Measurements from ENCODE around the gene DHCR24.

DHCR24 gene

DNA sequence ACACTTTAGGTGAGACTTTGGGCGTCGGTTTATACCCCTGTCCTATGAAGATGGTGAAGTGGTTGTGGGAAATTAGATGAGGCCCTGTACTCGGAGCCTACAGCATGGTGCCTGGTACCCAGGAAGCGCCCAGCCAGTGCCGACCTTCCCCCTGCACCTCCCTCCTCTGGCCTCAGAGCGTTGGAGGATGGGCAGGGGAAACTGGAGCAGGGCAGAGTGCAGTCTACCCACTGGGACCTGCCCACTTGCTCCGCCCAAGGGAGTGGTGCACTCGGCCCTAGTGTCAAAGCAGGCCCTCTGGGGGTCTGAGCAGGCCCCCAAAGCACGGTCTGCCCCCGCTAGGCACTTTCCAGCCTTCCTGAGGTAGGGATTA lies 72.9 kb downstream of the DHCR24 start:
- no peak for DNase-seq

DNA sequence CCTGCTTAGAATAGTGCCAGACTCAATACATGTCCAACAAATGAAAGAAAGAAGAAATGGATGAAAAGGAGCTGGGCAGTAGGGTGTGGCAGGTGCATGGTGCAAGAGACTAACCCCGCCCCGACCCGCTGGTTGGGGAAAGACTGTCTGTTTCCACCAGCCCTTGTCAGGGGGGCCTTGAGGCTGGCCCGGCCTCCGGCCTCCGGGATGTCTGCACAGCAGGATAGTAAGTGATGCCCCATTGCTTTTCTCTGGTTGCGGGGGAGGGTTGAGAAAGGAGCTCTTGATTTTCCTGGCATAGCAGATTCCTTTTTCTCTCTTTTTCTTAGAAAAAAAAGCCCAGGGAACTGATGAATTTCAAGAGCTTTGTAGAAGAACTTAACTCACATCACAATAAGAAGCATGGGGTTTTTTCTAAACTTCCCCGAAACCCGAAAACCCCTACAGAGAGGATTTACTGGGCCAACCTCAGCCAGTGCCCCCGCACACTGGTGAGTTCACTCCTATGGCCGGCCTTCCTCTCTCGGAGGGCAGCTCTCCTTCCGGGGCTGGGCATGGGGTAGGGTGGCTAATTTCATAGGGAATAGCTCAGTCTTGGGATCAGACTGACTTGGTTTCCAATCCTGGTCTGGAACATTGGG lies 73.4 kb downstream of the DHCR24 start:
- no peak for DNase-seq

DNA sequence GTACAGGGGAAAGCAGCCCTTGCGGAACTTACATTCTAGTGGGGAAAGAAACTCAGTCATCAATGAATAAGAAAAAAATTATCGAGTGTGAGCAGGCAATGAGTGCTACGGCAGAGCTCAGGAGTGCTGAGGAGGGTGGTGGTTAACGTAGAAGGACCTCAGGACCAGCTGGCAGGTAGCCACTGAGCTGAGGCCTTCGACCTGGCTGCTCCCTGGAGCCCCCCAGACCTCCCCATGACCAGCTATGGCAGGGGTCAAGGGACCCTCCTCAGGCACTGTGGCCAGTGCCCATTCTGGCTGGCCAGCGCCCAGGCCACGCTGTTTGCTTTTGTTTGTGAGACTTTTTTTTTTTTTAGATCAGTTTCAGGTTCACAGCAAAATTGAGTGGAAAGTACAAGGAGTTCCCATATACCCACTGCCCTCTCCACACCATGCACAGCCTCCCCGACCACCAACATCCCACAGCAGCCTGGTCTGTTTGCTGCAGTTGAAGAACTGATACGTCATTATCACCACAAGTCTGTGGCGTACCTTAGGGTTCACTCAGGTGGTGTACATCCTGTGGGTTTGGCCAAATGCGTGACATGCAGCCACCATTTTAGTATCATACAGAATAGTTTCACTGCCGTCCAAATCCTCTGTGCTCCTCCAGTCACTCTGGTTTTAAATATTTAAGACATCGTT lies 74.1 kb downstream of the DHCR24 start:
- no peak for DNase-seq

DNA sequence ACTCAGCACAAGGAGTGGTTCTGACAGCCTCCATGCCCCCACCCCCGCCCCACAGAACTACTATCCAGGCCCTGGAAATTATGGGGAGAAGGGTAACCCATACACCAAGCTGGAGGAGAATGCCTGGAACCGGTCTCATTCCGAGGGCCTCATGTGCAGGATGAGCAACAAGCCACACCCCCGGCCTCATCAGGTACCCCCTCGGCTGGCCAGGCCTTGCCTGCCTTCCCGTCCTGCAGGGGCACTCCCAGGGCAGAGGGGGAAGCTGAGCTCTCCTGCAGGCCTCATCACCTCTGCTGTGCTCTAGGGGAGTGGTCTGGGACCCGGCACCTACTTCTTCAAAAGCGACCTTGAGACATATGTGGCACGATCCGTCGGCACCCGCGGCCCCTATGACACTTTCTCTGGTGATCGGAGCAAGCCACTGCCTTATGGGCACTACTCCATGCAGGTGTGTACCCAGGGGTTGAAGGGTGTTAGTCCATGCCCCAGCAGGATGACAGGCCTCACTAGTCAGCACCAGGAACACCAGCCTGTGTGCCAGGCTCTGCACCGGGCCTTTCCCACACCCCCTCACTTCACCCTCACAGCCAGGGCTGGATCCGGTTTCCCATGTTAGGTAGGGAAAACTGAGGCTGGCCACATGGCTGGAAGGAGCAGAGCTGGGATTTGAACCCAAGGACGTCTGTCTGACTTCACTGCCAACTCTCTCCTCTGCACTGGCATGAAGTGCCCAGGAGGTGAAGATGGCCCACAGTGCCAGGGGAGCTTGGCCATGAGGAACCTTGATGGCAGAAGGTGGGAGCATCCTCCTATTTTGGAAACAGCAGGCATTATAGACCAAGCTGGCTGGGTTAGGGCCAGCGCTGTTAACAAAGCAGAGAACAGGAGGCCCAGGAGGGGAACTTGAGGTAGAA lies 75.0 kb downstream of the DHCR24 start:
- no peak for DNase-seq

DNA sequence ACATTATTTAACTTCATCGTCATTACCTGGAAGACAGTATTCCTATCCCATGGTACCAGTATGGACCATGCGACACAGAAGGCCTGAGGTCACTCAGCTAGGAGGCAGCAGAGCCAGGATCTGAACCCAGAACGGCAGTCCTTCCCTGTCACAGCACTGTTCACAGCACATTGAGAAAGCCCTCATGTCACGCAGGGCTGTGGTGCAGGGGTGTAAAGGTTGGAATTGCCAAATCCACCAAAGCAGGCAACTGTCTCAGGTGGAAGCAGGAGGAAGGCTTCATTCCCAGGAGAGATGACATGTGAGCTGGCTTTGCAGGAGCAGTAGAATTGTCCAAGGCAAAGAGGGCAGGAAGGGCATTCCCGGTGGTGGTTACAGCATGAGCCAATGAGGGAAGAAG lies 75.9 kb downstream of the DHCR24 start:
- DNase-seq, result no peak

DNA sequence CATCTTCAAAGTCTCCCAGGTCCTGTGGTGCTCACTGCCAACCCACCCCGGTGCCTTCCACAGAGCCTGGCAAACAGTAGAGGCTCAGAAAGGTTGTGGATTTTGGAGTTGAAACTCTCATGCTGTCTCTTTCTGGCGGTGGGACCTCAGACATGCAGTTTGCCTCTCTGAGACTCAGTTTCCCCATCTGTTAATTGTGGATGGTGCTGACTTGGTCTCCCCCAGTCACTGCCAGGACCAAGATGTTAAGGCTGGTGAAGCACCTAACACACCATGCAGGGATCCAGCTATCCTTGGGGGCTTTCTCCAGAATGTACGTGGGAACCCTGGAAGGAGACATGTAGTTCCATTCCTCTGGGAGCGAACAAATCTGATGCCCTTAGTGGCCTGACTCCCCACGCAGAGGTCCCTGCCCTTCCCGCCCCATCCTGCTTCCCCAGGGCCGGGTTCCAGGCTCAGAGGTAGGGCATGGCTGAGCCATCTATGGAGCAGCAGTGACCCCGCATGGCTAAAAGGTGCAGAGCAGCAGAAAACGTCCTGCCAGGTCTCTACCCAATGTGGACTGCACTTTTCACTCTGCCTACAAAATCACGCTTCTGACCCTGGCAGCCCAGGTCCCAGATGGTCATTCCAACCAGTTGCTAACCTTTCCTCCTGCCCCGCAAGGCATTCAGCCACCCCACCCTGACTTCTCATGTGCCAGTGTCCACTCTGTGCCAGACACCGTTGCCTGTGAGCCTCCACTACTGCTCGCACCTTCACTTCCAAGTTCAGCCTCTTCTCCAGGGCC lies 76.6 kb downstream of the DHCR24 start:
- DNase-seq, result peak; percentile 91

DNA sequence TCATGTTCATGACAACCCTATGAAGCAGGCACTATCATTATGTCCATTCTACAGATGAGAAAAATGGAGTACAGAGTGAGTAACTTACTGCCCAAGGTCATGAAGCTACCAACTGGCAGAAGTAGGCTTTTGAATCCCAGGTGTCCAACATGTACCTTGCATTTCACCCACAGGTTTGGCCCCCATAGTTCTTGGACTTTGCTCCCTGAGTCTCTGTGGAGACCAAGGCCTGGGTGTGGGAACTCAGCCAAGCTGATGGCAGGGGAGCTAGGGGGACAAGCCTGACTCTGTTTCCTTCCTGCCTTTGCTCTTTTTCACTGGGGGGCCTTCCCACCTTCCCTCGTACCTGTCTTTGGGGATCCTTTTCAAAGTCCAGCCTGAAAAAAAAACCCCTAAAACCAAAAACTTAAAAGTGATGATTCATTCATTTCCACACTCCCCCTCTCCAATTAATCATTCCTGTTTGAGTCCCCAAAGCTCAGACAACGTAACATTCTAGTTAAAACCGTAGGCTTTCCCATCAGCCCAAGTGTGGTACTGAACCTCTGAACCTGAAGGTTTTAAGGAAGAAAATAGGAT lies 77.4 kb downstream of the DHCR24 start:
- DNase-seq, result no peak

DNA sequence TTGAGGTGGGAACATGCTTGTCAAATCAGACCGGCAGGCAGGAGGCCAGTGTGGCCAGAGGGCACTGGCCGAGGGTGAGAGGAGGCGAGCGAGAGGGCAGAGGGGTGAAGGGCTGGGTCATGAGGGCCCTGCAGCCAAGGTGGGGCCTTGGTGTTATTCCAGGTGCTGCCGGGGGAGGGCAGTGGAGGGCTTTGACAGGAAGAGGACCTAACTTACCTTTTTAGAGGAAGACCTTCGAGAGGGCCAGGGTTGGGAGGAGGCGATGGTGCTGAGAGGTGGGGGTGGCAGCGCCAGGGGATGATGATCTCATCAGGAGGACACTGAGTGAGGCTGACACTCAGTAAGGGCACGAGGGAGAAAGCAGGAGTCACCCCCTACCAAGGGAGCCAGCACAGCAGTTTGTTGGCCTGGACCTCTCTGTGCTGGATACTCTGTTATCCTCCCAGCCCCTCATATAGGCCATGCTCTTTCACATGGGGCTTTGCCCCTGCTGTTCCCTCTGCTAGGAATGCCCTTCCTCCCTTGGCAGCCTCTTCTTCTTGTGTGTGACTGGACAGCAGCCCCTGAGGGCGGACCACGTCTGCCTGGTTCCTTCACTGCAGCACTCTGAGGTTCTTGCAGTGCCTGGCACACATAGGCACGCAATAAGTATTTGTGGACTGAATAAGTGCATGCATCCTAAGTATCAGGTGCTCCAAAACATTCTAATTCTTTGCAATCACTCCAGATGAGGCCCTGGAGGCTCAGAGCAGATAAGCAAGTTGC lies 78.4 kb downstream of the DHCR24 start:
- DNase-seq, result no peak

DNA sequence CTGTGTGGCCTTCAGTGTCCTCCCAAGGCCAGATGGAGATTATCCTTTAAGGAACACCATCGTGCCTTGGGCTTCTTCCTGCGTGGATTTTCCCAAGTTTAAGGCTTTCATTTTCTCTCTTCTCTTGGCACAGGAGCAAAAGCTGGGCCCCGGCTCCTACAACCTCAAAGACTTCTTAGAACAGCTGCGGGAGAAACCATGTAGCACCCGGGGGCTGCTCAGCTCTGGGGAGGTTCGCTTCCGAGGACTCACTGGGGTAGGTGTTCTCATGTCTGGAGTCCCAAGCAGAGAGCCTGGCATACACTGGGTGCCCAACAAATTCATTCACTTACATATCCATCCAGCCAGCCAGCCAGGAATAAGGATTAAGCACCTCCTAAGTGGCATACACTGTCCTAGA lies 79.2 kb downstream of the DHCR24 start:
- DNase-seq, result no peak

DNA sequence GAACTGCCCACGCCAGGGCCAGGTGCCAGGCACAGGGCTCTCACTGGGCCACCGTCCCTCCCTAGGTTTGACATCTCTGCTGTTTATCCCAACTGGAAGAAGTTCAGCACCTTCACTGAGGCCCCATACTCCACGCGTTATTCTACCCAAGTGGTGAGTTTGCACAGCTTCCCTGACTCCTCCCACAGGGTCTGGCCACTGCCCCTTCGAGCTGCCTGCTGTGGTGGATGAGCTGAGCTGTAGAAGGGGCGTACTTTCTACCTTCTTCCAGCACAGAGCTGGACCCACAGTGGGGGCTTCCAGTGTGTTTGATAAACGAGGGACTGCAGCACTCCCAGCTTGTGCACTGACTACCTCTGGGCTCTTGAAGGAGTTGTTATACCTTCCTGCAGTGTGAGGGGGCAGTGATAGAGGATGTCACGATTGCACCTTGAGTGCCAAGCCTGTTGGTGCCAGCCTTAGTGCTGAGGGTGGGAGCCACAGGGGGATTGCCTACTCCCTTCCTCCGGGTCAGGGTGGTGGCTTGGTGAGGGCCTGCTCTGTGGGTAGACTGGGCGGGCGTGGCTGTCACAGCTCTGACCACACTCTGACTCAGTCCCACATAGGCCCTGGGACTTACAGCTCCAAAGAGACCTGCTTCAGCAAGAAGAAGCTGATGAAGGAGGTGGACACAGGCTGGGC lies 79.9 kb downstream of the DHCR24 start:
- no peak for DNase-seq

DNA sequence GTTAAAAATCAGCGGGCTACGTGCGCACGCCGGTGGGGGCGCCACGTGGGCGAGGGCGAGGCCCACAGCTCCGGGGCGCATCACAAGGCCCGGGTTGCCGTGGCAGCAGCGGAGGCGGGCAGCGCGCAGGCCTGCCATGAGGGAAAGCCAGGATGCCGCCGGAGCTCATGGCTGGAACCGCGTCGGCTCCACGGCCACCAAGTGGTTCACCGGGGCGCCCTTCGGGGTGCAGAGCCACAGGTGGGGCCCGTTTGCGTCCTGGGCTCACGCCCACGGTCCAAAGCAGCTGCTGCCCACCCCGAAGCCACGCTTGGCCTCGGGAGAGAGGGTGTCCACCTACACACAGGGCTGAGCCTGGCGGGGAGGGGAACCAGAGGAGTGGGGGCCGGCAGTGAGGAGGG lies 81.0 kb downstream of the DHCR24 start:
- no peak for DNase-seq

DNA sequence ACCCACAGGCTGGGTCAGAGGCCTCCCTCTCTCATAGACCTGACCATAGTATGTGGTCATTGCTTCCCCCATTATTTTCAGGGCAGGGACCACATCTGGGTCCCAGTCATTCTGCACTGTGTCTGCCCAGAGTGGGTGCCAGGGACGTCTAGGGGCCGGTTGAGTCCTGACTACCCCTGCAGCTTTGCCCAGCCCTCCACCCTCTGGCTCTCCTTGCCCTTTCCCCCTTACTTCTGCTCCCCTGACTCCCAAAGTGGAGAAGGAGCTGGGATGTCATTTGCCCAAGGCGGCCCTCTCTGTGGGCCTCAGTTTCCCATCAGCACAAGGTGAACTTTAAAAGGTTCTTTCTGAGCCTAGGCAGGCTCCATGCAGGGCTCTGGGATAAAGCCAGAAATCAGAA lies 81.5 kb downstream of the DHCR24 start:
- DNase-seq, result no peak

DNA sequence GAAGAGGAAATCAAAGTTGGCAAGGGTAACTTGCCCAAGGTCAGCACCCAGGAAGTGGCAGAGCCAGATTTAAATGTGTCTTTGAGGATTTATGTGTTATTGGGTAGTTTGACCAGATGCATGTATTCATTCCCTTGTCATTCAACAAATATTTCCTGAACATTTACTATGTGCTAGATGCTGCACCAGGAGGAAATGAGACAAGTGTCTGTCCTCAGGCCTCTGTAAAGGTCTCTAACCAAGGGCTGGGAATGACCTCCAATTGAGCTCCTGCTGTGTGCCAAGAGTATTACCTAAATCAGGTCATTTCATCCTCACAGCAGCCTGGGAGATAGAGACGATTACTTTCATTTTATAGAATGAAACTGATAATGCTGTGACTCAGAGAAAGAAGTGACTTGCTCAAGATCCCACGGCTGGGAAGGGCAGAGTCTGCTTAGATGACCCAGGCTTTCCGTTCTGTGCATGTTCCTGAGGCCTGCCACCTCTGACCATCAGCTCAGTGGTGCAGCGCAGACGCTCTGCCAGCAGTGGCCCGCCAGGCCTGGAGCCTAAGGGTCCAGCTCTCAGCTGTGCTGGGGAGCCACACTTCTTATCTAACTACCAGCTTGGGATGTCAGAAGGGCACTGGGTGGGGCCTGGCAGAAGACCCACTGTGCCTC lies 82.4 kb downstream of the DHCR24 start:
- no peak for DNase-seq

DNA sequence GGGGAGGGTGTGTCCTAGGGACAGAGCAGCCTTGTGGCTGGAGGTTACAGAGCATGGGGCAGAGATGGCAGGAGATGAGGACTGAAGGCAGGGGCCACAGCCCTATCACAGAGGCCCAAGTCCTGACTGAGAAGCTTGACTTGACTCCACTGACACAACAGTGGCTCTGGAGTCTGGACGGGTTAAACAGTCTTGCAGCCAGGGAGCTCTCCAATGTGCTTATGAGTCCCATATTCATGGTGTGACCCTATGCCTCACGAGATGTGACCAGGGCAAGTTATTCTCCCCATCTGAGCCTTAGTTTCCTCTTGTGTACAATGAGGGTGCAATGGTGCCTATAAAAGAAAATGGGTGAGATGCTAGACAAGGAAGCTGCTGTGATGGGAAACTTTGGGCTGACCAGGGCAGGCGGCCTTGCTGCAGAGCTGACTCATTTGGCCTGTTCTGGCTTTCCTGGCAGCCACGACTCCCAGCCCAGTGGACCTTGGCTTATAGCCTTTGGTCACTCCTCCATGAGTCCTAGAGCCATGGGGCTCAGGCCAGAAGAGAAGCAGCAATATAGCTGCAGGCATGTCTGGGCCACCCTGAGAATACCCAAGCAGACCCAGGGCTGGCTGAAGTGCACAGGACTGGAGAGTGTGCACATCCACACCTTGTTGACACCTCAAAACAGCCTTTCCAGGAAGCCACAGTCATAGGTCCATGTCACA lies 83.1 kb downstream of the DHCR24 start:
- DNase-seq, result no peak

DNA sequence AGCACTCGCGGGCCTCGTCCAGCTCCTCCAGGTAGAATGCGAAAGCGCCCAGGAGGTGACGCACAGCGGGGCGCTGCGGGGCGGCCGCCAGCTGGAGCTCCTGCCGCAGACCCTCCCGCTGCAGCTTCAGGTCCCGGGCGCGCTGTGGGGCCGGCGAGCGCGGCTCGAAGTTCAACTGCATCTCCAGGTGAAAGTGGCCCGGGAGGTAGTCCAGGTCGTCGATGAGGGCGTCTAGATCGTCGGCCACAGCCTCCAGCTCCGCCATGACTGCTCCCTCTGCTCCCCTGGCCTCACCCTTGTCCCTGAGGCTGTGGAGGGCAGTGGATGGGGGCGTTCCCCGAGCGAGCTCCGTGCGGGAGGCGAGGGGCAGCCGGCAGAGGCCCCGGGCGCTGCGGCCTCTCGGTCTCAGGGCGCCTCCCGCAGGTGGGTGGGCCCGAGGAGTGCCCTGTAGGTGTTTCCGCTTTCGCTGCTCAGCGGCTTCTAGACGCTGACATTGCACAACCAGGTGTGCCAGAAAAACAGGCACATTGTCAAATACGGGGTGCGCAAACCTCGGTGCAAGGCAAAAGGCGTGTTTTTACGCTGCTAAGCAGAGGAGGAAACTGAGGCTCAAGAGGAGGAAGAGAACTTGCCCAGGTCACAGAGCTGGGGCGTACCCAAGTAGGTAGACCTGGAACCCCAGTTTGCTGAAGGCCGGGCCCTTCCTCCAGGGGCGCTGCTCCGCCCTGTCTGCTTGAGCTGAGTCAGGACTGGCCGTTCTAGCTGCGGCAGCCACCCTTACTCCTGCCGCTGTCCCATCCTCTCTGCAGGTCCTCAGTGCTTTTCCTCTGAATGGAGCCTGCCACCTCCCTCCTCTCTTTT lies 85.9 kb downstream of the DHCR24 start, which contains the start of gene TTC22:
TSS of gene TTC22 (minus strand) at position 425 of the 861 bp plus-strand sequence. CDS start at position 265, 160 bp downstream.
- peak; percentile 94 for DNase-seq

DNA sequence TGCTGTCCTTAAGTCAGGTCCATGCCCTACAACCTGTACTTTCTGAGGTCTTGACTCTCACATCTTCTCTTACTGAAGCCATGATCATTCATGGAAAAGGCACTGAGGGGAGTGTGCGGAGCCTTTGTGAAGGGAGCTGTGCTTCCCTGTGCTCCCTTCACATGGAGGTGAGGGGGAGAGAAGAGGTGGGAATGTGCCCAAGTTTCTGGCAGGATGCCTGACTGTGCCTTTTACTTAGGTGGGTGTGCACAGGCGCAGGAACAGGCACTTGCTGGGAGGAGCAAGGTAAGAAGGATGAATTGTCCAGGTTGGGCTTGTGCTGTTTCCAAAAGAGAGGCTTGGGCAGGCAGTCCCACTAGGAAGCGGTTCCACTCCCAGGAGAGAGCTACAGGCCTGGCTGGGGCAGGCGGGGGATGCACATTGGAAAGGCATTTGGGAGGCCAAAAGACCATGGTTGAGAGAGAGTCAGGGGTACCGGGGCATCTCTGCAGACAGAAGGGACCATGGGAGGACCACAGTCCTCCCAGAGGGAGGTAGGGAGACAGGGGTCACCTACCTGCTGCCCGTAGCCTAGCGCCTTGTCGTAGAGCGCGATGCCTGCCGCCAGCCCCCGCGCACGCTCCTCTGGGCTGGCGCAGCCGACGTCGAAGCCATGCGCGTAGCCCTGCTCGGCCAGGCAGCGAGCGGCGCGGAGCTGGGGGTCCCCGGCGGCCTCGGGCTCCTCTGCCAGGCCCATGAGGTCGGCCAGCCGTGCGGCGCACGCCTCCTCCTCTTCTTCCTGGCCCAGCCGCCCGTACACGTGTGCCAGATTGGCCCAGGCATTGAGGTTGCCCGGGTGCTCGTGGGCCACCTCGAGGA lies 86.7 kb downstream of the DHCR24 start:
- peak; percentile 59 for DNase-seq

All from DMS53 (cell line).